Kidney (tissue), 14 donors: Measurements from ENCODE around the gene KDELR3. TPM values are rescaled to one million over a fixed set of nuclear protein-coding genes. Genes with fewer than 3 reads are reported as not detected.

ENCODE experiments used
- DNase-seq, 5 donors: peaks; one replicate each; pipeline ENCODE4 v3.0.0-alpha.2; 2013 to 2020
- FAIRE-seq: peaks from 2 replicates; lab custom pipeline; 2012; peaks lifted over from hg19 to GRCh38; lab: Jason Lieb, UNC
- H3K27ac ChIP-seq, 2 donors: one replicate each; pipeline ENCODE4 v1.7.0; 2013; ENCODE audit warnings: low read depth in 2 of 2, low read length in 2 of 2, inconsistent platforms in 1 of 2
- H3K27me3 ChIP-seq: one replicate; pipeline ENCODE4 v1.7.1; 2013; ENCODE audit warnings: low read length, inconsistent platforms; ENCODE audit not compliant: control insufficient read depth, insufficient read depth
- H3K36me3 ChIP-seq, 3 donors: one replicate each; pipeline versions ENCODE4 v1.7.0 to v1.7.1; 2013; ENCODE audit warnings: low read length in 3 of 3, control low read depth in 1 of 3, inconsistent platforms in 1 of 3; ENCODE audit not compliant: insufficient read depth in 3 of 3, control insufficient read depth in 2 of 3
- H3K4me1 ChIP-seq, 3 donors: one replicate each; pipeline versions ENCODE4 v1.7.0 to v1.7.1; 2013; ENCODE audit warnings: low read length in 3 of 3, inconsistent platforms in 1 of 3, low read depth in 1 of 3; ENCODE audit not compliant: control insufficient read depth in 2 of 3, insufficient read depth in 2 of 3
- H3K4me3 ChIP-seq, 3 donors: one replicate each; pipeline versions ENCODE4 v1.7.0 to v1.8.1; 2013; ENCODE audit warnings: low read length in 3 of 3, control low read depth in 1 of 3, inconsistent platforms in 1 of 3
- H3K9ac ChIP-seq, 3 donors: one replicate each; pipeline versions ENCODE4 v1.7.0 to v1.7.1; 2013; ENCODE audit warnings: low read length in 3 of 3, control low read depth in 1 of 3, inconsistent platforms in 1 of 3
- H3K9me3 ChIP-seq, 3 donors: one replicate each; pipeline versions ENCODE4 v1.7.0 to v1.7.1; 2013; ENCODE audit warnings: low read length in 3 of 3, control low read depth in 1 of 3, inconsistent platforms in 1 of 3; ENCODE audit not compliant: control insufficient read depth in 2 of 3, insufficient read depth in 1 of 3
- CTCF ChIP-seq: IDR thresholded peaks from 3 replicates; pipeline ENCODE4 v1.5.1; 2012; ENCODE audit warnings: mild to moderate bottlenecking, moderate library complexity, borderline replicate concordance; ENCODE audit not compliant: insufficient read depth; ENCODE audit errors: extremely low read depth
- intact Hi-C: fragments of 100-400 bp; cut with DNase I; formaldehyde crosslinking; loops from one replicate; pipeline ENCODE4 v1.11.1; 2022
- polyA plus RNA-seq: library from polyadenylated mRNA; stranded (reverse); fragments of 350-450 nt; fragmentation: Illumina TruSeq; extraction: RNeasy Lipid Tissue Mini Kit (QIAGEN cat#74804); gene quantifications from one replicate; pipeline ENCODE4 v1.2.3, GENCODE V29; 2014; ENCODE audit warnings: low read depth, low replicate concordance; ENCODE audit not compliant: insufficient read depth
- total RNA-seq: library from RNA; stranded (reverse); fragmentation: NEBNext Ultra II Directional; extraction: Animal tissue kit (Norgen Biotek cat#: 25700); gene quantifications from one replicate; pipeline ENCODE4 v1.2.1, GENCODE V29; 2021
- donor health status: control.
- donor health status: control.
- donor health status: control.
- donor health status: control.
- donor health status: control.
- donor health status: DM: yes; HTN: yes; CAD: no.
- donor health status: Normal renal cell carcinoma (clear cell type).

The KDELR3 gene
- total and polyA plus RNA-seq, 2 donors from 2014 or later = 11.4 to 16.7 TPM

- no peaks in the 10 kb centered on the region for H3K9me3 ChIP-seq
- DNase-seq (no peak), FAIRE-seq (no peak)
- no peaks in the 10 kb centered on the region for H3K36me3 ChIP-seq
- H3K27me3 ChIP-seq = no peaks in the 10 kb centered on the region
- intact Hi-C loops = no loop called here
- H3K9ac ChIP-seq = no peak overlapping the region
- H3K4me3 ChIP-seq = no peak overlapping the region
- peaks cover 0 to 5% (median 4%) of the 10 kb centered on the region in 3 donors for H3K4me1 ChIP-seq
- H3K27ac ChIP-seq = no peak overlapping the region
- no peak for TF ChIP-seq CTCF
Measured at GRCh38 chr22:38510416-38510970, 42.6 kb downstream of the KDELR3 start.

GRCh38 chr22:38513063-38513462 is 45.2 kb downstream of the KDELR3 start:
- H3K27ac ChIP-seq = no peak overlapping the region
- FAIRE-seq (no peak), DNase-seq (no peak)
- H3K4me3 ChIP-seq = no peak overlapping the region
- H3K9ac ChIP-seq = no peak overlapping the region
- intact Hi-C loops = no loop called here
- no peaks in the 10 kb centered on the region for H3K9me3 ChIP-seq
- TF ChIP-seq CTCF = no peak
- H3K27me3 ChIP-seq = no peaks in the 10 kb centered on the region
- no peaks in the 10 kb centered on the region for H3K4me1 ChIP-seq
- no peaks in the 10 kb centered on the region for H3K36me3 ChIP-seq

- DNase-seq (no peak), FAIRE-seq (no peak)
- intact Hi-C loops = no loop called here
- Histone ChIP-seq H3K9ac (no peak overlapping the region), H3K27me3 (no peaks in the 10 kb centered on the region), H3K27ac (no peak overlapping the region), H3K9me3 (no peaks in the 10 kb centered on the region), H3K36me3 (no peaks in the 10 kb centered on the region), H3K4me3 (no peak overlapping the region), H3K4me1 (no peaks in the 10 kb centered on the region)
- TF ChIP-seq CTCF = no peak
Measured at GRCh38 chr22:38518620-38519019, 50.7 kb downstream of the KDELR3 start.
